GM21381 (cell line): ENCODE measurements around the gene TMEM132E.

ENCODE experiments used
- ATAC-seq: cut with Tn5 transposase; IDR thresholded peaks from one replicate; pipeline ENCODE4 v1.9.1; 2021; ENCODE audit warnings: mild to moderate bottlenecking, moderate library complexity; ENCODE audit not compliant: unreplicated experiment

TMEM132E gene

GRCh38 chr17:34596920-34597319 is 17.5 kb downstream of the TMEM132E start:
- no peak for ATAC-seq

- no peak for ATAC-seq
These were observed 18.9 kb downstream of the TMEM132E start for GRCh38 chr17:34598161-34598776.

- ATAC-seq = no peak
These were observed 22.0 kb downstream of the TMEM132E start for GRCh38 chr17:34601416-34601815.

GRCh38 chr17:34603974-34604373 is 24.6 kb downstream of the TMEM132E start:
- no peak for ATAC-seq

- ATAC-seq = no peak
These were observed 27.4 kb downstream of the TMEM132E start for GRCh38 chr17:34606763-34607162.

- ATAC-seq = no peak
These were observed 28.5 kb downstream of the TMEM132E start for GRCh38 chr17:34607917-34608316.

GRCh38 chr17:34609210-34609609 is 29.8 kb downstream of the TMEM132E start:
- no peak for ATAC-seq

GRCh38 chr17:34610039-34610438 is 30.7 kb downstream of the TMEM132E start:
- no peak for ATAC-seq

- ATAC-seq = no peak
These were observed 31.1 kb downstream of the TMEM132E start for GRCh38 chr17:34610506-34610905.

GRCh38 chr17:34613064-34614019 is 34.0 kb downstream of the TMEM132E start:
- ATAC-seq = no peak

- no peak for ATAC-seq
These were observed 35.3 kb downstream of the TMEM132E start for GRCh38 chr17:34614698-34615097.

GRCh38 chr17:34615326-34615725 is 35.9 kb downstream of the TMEM132E start:
- no peak for ATAC-seq

- ATAC-seq = no peak
These were observed 36.8 kb downstream of the TMEM132E start for GRCh38 chr17:34616148-34616547.

GRCh38 chr17:34617398-34617797 is 38.0 kb downstream of the TMEM132E start:
- no peak for ATAC-seq

- ATAC-seq = no peak
These were observed 40.4 kb downstream of the TMEM132E start for GRCh38 chr17:34619687-34620217.

- ATAC-seq = no peak
These were observed 41.1 kb downstream of the TMEM132E start for GRCh38 chr17:34620458-34620857.

- no peak for ATAC-seq
These were observed 43.7 kb downstream of the TMEM132E start for GRCh38 chr17:34622862-34623623.

GRCh38 chr17:34623856-34624766 is 44.7 kb downstream of the TMEM132E start:
- no peak for ATAC-seq

- no peak for ATAC-seq
These were observed 45.5 kb downstream of the TMEM132E start for GRCh38 chr17:34624767-34625383.
